Retina (tissue), 1 donor: ENCODE results near the gene C4B.
"Not testable (repeated sequence)": the region's sequence is repeated elsewhere in the genome, so short reads cannot be mapped to it uniquely, and the experiment has no call there.

Experiments
- DNase-seq: peaks from one replicate; pipeline ENCODE4 v3.0.0-alpha.2; 2016

The C4B gene

GRCh38 chr6:32014547-32014946 is at the start of gene C4B:
TSS of gene C4B (plus strand) at chr6:32014795. CDS start at chr6:32014846, 51 bp downstream.
- DNase-seq, result not testable (repeated sequence)

- no peak for DNase-seq
These were observed 48.9 kb upstream of the C4B start for GRCh38 chr6:31965700-31966099.

- DNase-seq, result no peak
These were observed 48.1 kb upstream of the C4B start for GRCh38 chr6:31966506-31966905.

GRCh38 chr6:31966997-31967925 is 47.3 kb upstream of the C4B start:
- DNase-seq, result no peak

- DNase-seq, result no peak
These were observed 46.7 kb upstream of the C4B start for GRCh38 chr6:31967926-31968320.

- no peak for DNase-seq
These were observed 46.3 kb upstream of the C4B start for GRCh38 chr6:31968326-31968725.

GRCh38 chr6:31968791-31969711 is 45.5 kb upstream of the C4B start:
- no peak for DNase-seq

GRCh38 chr6:31969712-31970603 is 44.6 kb upstream of the C4B start:
- DNase-seq, result no peak

GRCh38 chr6:31970604-31971271 is 43.9 kb upstream of the C4B start:
- no peak for DNase-seq

- no peak for DNase-seq
These were observed 43.2 kb upstream of the C4B start for GRCh38 chr6:31971279-31971992.

GRCh38 chr6:31971993-31972708 is 42.4 kb upstream of the C4B start, which contains the start of gene DXO:
TSS of gene DXO (minus strand) at chr6:31972138. CDS start at chr6:31971675, 463 bp downstream.
- DNase-seq, result peak; percentile 100

GRCh38 chr6:31972709-31973350 is 41.8 kb upstream of the C4B start:
- DNase-seq, result no peak

- DNase-seq, result not testable (repeated sequence)
These were observed 38.5 kb upstream of the C4B start for GRCh38 chr6:31976065-31976464.

GRCh38 chr6:31977816-31978431 is 36.7 kb upstream of the C4B start:
- no peak for DNase-seq

- DNase-seq, result no peak
These were observed 35.8 kb upstream of the C4B start for GRCh38 chr6:31978831-31979230.

GRCh38 chr6:31979238-31979898 is 35.2 kb upstream of the C4B start:
- no peak for DNase-seq

GRCh38 chr6:31980195-31980876 is 34.3 kb upstream of the C4B start:
- DNase-seq, result not testable (repeated sequence)

GRCh38 chr6:31980998-31981397 is 33.6 kb upstream of the C4B start:
- not testable (repeated sequence) for DNase-seq
